Measurements from ENCODE around the gene RBM14.
"Not testable (repeated sequence)": the region's sequence is repeated elsewhere in the genome, so short reads cannot be mapped to it uniquely, and the experiment has no call there.

RBM14 gene

GRCh38 chr11:66600219-66600618, 16.2 kb upstream of the RBM14 start:
- DNase-seq = no peak

GRCh38 chr11:66600631-66601233, 15.7 kb upstream of the RBM14 start:
- no peak for DNase-seq

- no peak for DNase-seq
Measured at GRCh38 chr11:66603072-66603471, 13.4 kb upstream of the RBM14 start.

GRCh38 chr11:66604155-66604554, 12.3 kb upstream of the RBM14 start:
- no peak for DNase-seq

GRCh38 chr11:66606608-66607007, 9.8 kb upstream of the RBM14 start:
- DNase-seq = not testable (repeated sequence)

GRCh38 chr11:66607126-66607834, 9.2 kb upstream of the RBM14 start:
- no peak for DNase-seq

- no peak for DNase-seq
Measured at GRCh38 chr11:66609721-66610617, 6.5 kb upstream of the RBM14 start.

GRCh38 chr11:66612458-66612857, 4.0 kb upstream of the RBM14 start:
- DNase-seq = no peak

- no peak for DNase-seq
Measured at GRCh38 chr11:66614073-66614472, 2.4 kb upstream of the RBM14 start.

- no peak for DNase-seq
Measured at GRCh38 chr11:66617155-66617834, 865 bp downstream of the RBM14 start.

- DNase-seq = no peak
Measured at GRCh38 chr11:66619080-66619554, 2.7 kb downstream of the RBM14 start.

- no peak for DNase-seq
Measured at GRCh38 chr11:66624450-66624849, 8.0 kb downstream of the RBM14 start.

- no peak for DNase-seq
Measured at GRCh38 chr11:66625041-66625751, 8.8 kb downstream of the RBM14 start.

- no peak for DNase-seq
Measured at GRCh38 chr11:66625752-66626149, 9.3 kb downstream of the RBM14 start.

GRCh38 chr11:66626382-66626781, 10.0 kb downstream of the RBM14 start:
- DNase-seq = no peak

GRCh38 chr11:66626926-66627325, 10.5 kb downstream of the RBM14 start:
- DNase-seq = no peak

GRCh38 chr11:66628061-66628603, 11.7 kb downstream of the RBM14 start:
- DNase-seq = no peak

- DNase-seq = no peak
Measured at GRCh38 chr11:66629356-66629755, 12.9 kb downstream of the RBM14 start.

GRCh38 chr11:66631883-66632282, 15.5 kb downstream of the RBM14 start:
- no peak for DNase-seq

GRCh38 chr11:66632952-66633351, 16.5 kb downstream of the RBM14 start:
- DNase-seq = no peak

GRCh38 chr11:66636411-66636810, 20.0 kb downstream of the RBM14 start:
- no peak for DNase-seq

GRCh38 chr11:66637557-66638176, 21.2 kb downstream of the RBM14 start:
- DNase-seq = no peak
